ENCODE data around the gene GPER1.

Gene GPER1

GRCh38 chr7:1097120-1097504, 9.2 kb downstream of the GPER1 start:
- Mint-ChIP-seq H3K36me3 (ENCODE audit: low read depth) (peaks cover 9% of the 10 kb centered on the region), H3K27ac (no peak overlapping the region), H3K4me1 (no peaks in the 10 kb centered on the region), H3K4me3 (no peak overlapping the region), H3K27me3 (no peaks in the 10 kb centered on the region), H3K9me3 (no peaks in the 10 kb centered on the region)
- DNase-seq (no peak), ATAC-seq (no peak)

- Mint-ChIP-seq H3K36me3 (ENCODE audit: low read depth) (peaks cover 9% of the 10 kb centered on the region), H3K4me1 (peaks cover 6% of the 10 kb centered on the region), H3K4me3 (no peak overlapping the region)
These were observed 10.6 kb downstream of the GPER1 start for GRCh38 chr7:1098243-1099153.

GRCh38 chr7:1099154-1099542, 11.2 kb downstream of the GPER1 start:
- Mint-ChIP-seq H3K27ac (no peak overlapping the region), H3K4me3 (no peak overlapping the region), H3K36me3 (ENCODE audit: low read depth) (peaks cover 9% of the 10 kb centered on the region), H3K27me3 (no peaks in the 10 kb centered on the region), H3K4me1 (peaks cover 8% of the 10 kb centered on the region), H3K9me3 (no peaks in the 10 kb centered on the region)
- ATAC-seq: no peak
- DNase-seq: no peak

More at GRCh38 chr7:1098243-1099153, 10.6 kb downstream of the GPER1 start:
- H3K9me3 Mint-ChIP-seq: no peaks in the 10 kb centered on the region
- DNase-seq (no peak), ATAC-seq (no peak)
- H3K27ac Mint-ChIP-seq: no peak overlapping the region
- no peaks in the 10 kb centered on the region for H3K27me3 Mint-ChIP-seq

DNA sequence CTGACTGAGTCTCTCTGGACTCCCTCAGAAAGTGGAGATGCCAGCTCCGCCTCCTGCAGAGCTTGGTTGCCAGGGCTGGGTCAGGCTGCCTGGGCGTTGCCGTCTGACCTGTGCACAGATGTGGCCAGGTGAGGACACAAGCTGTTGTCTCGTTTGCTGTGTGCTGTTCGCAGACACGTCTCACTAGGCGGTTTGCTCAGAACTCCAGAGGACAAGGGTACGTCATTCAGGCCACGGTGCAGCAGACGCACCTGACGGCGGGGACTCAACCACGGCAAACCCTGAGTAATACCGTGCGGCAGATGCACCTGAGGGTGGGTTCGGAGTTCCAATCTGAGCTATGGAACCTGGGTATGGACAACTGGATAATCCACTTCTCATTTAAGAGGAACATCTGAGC, 11.7 kb downstream of the GPER1 start:
- Mint-ChIP-seq H3K9me3 (no peaks in the 10 kb centered on the region), H3K36me3 (ENCODE audit: low read depth) (peaks cover 9% of the 10 kb centered on the region), H3K27ac (no peak overlapping the region), H3K4me1 (peaks cover 12% of the 10 kb centered on the region), H3K27me3 (no peaks in the 10 kb centered on the region), H3K4me3 (no peak overlapping the region)
- ATAC-seq (no peak), DNase-seq (no peak)

DNA sequence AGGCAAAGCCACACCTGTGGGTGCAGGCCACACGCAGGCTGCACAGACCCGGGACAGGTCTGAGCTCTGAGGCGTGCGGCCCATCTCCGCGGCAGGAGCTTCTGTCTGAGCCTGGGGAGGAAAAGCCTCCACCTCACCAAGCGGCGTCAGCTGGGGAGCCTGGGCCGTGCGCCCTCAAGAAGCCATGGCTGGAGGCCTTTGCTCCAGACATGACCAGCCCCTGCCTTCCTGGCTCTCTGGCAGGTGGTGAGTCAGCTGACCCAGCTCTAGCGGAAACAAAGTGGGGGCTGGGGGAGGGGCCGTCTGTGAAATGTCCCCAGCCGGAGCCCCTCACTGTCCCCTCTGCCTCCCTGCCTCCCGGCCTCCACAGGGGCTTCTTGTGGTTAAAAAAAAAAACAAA, 12.5 kb downstream of the GPER1 start:
- no peak overlapping the region for H3K4me3 Mint-ChIP-seq
- peaks cover 9% of the 10 kb centered on the region for H3K36me3 Mint-ChIP-seq (ENCODE audit: low read depth)
- ATAC-seq (no peak), DNase-seq (no peak)
- no peak overlapping the region for H3K27ac Mint-ChIP-seq
- H3K27me3 Mint-ChIP-seq: no peaks in the 10 kb centered on the region
- H3K4me1 Mint-ChIP-seq: peaks cover 19% of the 10 kb centered on the region
- no peaks in the 10 kb centered on the region for H3K9me3 Mint-ChIP-seq

DNA sequence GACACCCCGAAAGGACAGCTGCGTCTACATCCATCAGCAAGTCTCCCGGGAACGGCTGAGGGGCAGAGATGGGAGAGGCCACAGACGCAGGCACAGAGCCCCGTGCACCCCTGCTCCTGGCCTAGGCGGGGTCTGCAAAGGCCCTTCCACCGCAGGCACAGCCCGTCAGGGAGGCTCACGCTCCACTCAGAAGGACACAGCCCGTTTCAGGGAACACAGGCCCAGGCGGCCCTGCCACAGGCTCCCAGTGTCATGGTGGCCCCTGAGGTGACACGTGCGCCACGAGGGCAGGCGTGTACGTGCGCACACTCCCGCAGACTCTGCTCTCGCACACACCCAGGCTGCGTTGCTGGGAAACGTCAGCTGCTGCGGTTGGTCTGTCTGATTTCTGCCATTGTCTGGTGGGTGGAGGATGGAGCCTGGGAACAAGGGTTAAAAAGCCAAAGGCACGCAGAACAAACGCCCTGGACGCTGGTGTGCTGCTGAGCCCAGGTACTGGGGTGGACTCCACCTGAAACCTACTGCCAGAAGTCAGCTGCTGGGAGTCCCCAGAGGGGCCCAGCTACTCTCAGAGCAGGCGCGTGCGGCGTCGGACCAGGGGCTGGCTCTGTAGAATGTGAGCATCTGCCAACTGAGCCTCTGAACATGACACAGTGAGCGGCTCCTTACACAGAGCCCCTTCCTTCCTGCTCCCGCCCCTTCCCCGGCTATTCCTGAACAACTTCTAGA, 13.1 kb downstream of the GPER1 start:
- DNase-seq (no peak), ATAC-seq (no peak)
- no peak overlapping the region for H3K4me3 Mint-ChIP-seq
- peaks cover 19% of the 10 kb centered on the region for H3K4me1 Mint-ChIP-seq
- no peak overlapping the region for H3K27ac Mint-ChIP-seq
- no peaks in the 10 kb centered on the region for H3K9me3 Mint-ChIP-seq
- peaks cover 9% of the 10 kb centered on the region for H3K36me3 Mint-ChIP-seq (ENCODE audit: low read depth)
- no peaks in the 10 kb centered on the region for H3K27me3 Mint-ChIP-seq

- Mint-ChIP-seq H3K27ac (no peak overlapping the region), H3K9me3 (no peaks in the 10 kb centered on the region), H3K4me3 (no peak overlapping the region), H3K4me1 (peaks cover 19% of the 10 kb centered on the region), H3K36me3 (ENCODE audit: low read depth) (peaks cover 9% of the 10 kb centered on the region), H3K27me3 (no peaks in the 10 kb centered on the region)
- ATAC-seq (no peak), DNase-seq (no peak)
These were observed 13.9 kb downstream of the GPER1 start for GRCh38 chr7:1101563-1102431.

DNA sequence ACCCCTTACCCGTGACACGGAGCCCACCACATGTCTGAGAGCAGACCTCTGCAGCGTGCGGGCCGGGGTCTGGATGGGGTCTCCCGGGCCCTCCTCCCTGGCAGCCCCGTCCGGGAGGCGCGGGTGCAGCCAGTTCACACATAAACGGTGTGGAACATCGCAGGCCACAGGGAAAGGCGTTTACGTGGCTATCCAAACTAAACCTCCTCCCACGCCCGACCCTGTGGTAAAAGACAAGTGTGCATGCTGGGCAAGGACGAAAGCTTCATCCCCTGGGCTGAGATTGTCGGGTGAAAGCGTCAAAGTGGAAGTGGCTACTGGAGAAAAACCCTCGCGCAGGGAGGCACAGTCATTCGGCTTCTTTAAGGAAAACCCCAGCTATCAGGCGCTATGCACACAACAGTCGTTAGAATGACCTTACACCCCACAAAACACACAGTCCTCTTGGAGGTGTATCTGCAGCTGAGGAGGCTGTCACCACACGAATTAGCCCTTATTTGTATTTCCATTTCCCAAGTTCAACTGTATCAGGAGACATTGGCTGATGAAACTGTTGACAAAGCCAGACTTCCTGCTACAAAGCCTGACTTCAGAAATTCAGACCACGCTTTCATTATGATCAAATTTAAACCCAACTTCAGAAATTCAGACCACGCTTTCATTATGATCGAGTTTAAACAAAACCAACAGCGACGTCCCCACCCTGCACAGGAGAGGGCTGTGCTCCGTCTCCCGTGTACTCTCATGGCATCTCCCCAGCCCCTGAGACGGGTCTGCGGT, 15.3 kb downstream of the GPER1 start:
- Mint-ChIP-seq H3K27me3 (no peaks in the 10 kb centered on the region), H3K9me3 (no peaks in the 10 kb centered on the region), H3K36me3 (ENCODE audit: low read depth) (peaks cover 3% of the 10 kb centered on the region), H3K4me1 (peaks cover 19% of the 10 kb centered on the region), H3K4me3 (peak overlapping the region; percentile 6), H3K27ac (peak overlapping the region; percentile 69)
- DNase-seq (peak; percentile 31), ATAC-seq (peak; percentile 69)

DNA sequence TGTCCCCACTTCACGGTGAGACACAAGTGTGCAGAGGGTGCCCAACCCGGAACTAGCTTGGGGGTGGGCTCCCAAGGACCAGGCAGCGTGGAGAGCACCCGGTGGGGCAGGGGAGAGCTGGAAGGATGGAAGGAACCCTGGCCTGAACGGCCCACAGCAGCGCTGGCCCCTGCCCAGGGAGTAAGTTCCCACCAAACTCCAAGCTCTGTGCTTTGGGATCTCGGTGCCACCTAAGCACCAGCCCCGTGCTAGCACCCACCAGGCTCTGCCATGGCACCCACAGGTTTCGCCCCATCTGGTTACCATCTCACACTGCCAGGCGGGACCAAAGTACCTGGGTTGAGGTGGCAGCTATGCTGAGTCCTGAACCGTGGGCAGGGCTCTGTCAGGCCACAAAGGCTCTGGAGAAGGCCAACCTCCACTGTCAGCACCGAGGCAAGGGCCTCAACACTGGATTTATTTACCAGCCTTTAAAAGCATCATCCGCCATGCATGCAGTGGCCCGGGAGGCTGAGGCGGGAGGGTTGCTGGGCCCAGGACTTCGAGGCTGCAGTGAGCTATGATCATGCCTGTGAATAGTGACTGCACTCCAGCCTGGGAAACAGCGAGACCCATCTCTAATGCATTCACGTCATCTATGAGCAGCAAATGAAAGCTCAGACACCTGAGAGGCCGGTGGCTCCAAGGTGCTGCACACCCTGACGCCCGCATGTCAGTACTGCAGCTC, 16.0 kb downstream of the GPER1 start:
- ATAC-seq (no peak), DNase-seq (no peak)
- Mint-ChIP-seq H3K9me3 (no peaks in the 10 kb centered on the region), H3K4me1 (peaks cover 19% of the 10 kb centered on the region), H3K27ac (peak overlapping the region; percentile 69), H3K36me3 (ENCODE audit: low read depth) (no peaks in the 10 kb centered on the region), H3K27me3 (no peaks in the 10 kb centered on the region), H3K4me3 (peak overlapping the region; percentile 6)

DNA sequence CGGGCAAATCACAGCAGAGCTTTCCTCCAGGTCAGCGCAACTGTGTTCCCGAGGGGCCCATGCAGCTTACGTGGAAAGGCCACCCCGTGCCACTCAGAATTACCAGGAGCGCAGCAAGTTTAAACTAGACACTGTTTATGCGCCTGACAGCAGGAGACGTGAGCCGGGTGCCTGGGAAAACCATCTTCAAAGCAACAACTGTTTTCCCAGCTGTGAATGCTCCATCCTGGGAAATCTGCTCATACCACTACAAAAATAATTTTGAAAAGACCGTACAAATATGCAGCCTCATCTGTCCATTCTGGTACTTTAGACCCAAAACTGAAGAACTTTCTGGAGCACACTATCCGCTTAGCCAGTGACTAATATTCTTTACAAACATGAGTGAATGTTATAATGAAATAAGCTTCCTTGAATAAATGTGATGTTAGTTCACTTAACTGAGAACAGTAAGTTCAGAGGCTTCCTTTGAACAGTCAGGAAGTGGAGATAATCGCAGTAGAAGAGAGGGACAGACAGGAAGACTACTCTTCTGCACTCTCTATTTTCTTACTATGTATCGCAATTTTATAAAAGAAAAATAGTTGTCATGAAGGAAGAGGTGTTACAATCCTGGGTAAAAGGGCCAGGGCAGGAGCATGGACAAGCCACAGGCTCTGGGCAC, 16.7 kb downstream of the GPER1 start:
- no peak for ATAC-seq
- H3K27me3 Mint-ChIP-seq: no peaks in the 10 kb centered on the region
- no peak for DNase-seq
- peaks cover 19% of the 10 kb centered on the region for H3K4me1 Mint-ChIP-seq
- H3K27ac Mint-ChIP-seq: no peak overlapping the region
- H3K36me3 Mint-ChIP-seq (ENCODE audit: low read depth): no peaks in the 10 kb centered on the region
- H3K4me3 Mint-ChIP-seq: no peak overlapping the region
- no peaks in the 10 kb centered on the region for H3K9me3 Mint-ChIP-seq

GRCh38 chr7:1105189-1105588, 17.3 kb downstream of the GPER1 start:
- Mint-ChIP-seq H3K36me3 (ENCODE audit: low read depth) (no peaks in the 10 kb centered on the region), H3K27me3 (no peaks in the 10 kb centered on the region), H3K4me3 (no peak overlapping the region), H3K27ac (no peak overlapping the region), H3K9me3 (no peaks in the 10 kb centered on the region), H3K4me1 (peaks cover 19% of the 10 kb centered on the region)
- no peak for ATAC-seq
- DNase-seq: no peak

GRCh38 chr7:1106063-1106792, 18.3 kb downstream of the GPER1 start:
- H3K4me3 Mint-ChIP-seq: no peak overlapping the region
- peaks cover 19% of the 10 kb centered on the region for H3K4me1 Mint-ChIP-seq

More at GRCh38 chr7:1106063-1106792, 18.3 kb downstream of the GPER1 start:
- Mint-ChIP-seq H3K9me3 (no peaks in the 10 kb centered on the region), H3K27me3 (no peaks in the 10 kb centered on the region), H3K27ac (no peak overlapping the region), H3K36me3 (ENCODE audit: low read depth) (no peaks in the 10 kb centered on the region)
- DNase-seq (no peak), ATAC-seq (no peak)

All from activated naive CD8-positive, alpha-beta T cell treated with anti-CD3 and anti-CD28 coated beads, Interleukin-2, amount 50 U/mL, for 24 hours (primary cell).